Stimulated activated naive CD8-positive, alpha-beta T cell treated with anti-CD3 and anti-CD28 coated beads, Interleukin-15, Interleukin-2, amounts not matched to agents 100 ng/mL and 50 ng/mL, for 24 hours (primary cell): ENCODE data around the gene ACOT8.
"Not testable (repeated sequence)": the region's sequence is repeated elsewhere in the genome, so short reads cannot be mapped to it uniquely, and the experiment has no call there.

Source experiments
- H3K27ac Mint-ChIP-seq: one replicate; pipeline ENCODE4 v1.8.0; 2021; ENCODE audit warnings: mild to moderate bottlenecking, mixed read lengths
- H3K27me3 Mint-ChIP-seq: one replicate; pipeline ENCODE4 v1.8.0; 2021; ENCODE audit warnings: mixed read lengths
- H3K36me3 Mint-ChIP-seq: one replicate; pipeline ENCODE4 v1.8.0; 2021; ENCODE audit warnings: low read depth, mixed read lengths
- H3K4me1 Mint-ChIP-seq: one replicate; pipeline ENCODE4 v1.8.0; 2021; ENCODE audit warnings: low read depth, mixed read lengths
- H3K4me3 Mint-ChIP-seq: one replicate; pipeline ENCODE4 v1.8.0; 2021; ENCODE audit warnings: mild to moderate bottlenecking, mixed read lengths
- H3K9me3 Mint-ChIP-seq: one replicate; pipeline ENCODE4 v1.8.0; 2021; ENCODE audit warnings: mixed read lengths

Gene ACOT8

GRCh38 chr20:45857114-45857881 is at the start of gene ACOT8, which contains the start of gene ZSWIM3:
Gene ACOT8, minus strand, starts transcription at chr20:45857392. Its CDS starts 77 bp downstream, at chr20:45857315.
Gene ZSWIM3, plus strand, starts transcription at chr20:45857614. Its CDS starts 212 bp downstream, at chr20:45857826.
- Mint-ChIP-seq H3K4me1 (peaks cover 39% of the 10 kb centered on the region), H3K4me3 (peak within 1 kb of the TSS; percentile 91), H3K9me3 (no peaks in the 10 kb centered on the region), H3K36me3 (peaks cover 10% of the 10 kb centered on the region), H3K27ac (peak within 1 kb of the TSS; percentile 95), H3K27me3 (no peaks in the 10 kb centered on the region)

- H3K4me1 Mint-ChIP-seq: peaks cover 10% of the 10 kb centered on the region
- no peak overlapping the region for H3K4me3 Mint-ChIP-seq
- no peaks in the 10 kb centered on the region for H3K27me3 Mint-ChIP-seq
- H3K9me3 Mint-ChIP-seq: no peaks in the 10 kb centered on the region
- no peak overlapping the region for H3K27ac Mint-ChIP-seq
- no peaks in the 10 kb centered on the region for H3K36me3 Mint-ChIP-seq
Measured at GRCh38 chr20:45905505-45906079, 48.4 kb upstream of the ACOT8 start.

GRCh38 chr20:45904583-45905504 is 47.7 kb upstream of the ACOT8 start:
- no peaks in the 10 kb centered on the region for H3K9me3 Mint-ChIP-seq
- H3K36me3 Mint-ChIP-seq: no peaks in the 10 kb centered on the region
- no peak overlapping the region for H3K27ac Mint-ChIP-seq
- H3K27me3 Mint-ChIP-seq: no peaks in the 10 kb centered on the region
- no peak overlapping the region for H3K4me3 Mint-ChIP-seq
- peaks cover 2% of the 10 kb centered on the region for H3K4me1 Mint-ChIP-seq

DNA sequence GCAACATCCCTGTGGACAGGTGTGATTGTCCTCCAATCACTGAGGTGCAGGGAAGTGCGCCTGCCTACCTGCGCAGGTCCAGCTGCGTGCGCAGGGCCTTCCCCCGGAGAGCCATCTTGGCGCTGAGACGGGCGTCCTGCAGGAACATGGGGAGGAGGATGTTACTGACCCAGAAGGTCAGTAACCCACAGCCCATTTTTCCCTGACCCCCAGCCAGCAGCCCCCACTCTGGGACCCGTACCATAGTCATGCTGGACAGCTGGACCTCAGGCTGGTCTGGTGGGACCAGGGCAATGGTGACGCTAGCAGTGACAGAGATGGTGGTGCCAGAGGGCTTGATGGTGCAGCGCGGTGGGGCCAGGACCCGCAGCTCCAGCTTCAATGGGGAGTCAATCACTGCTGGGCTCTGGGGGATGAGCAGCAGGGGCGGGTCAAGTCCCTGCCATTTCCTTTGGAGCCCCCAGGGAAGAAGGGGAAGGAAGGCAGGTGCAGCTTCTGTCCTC is 45.1 kb upstream of the ACOT8 start:
- no peak overlapping the region for H3K27ac Mint-ChIP-seq
- no peaks in the 10 kb centered on the region for H3K27me3 Mint-ChIP-seq
- H3K9me3 Mint-ChIP-seq: no peaks in the 10 kb centered on the region
- H3K4me1 Mint-ChIP-seq: no peaks in the 10 kb centered on the region
- no peak overlapping the region for H3K4me3 Mint-ChIP-seq
- peaks cover 9% of the 10 kb centered on the region for H3K36me3 Mint-ChIP-seq

DNA sequence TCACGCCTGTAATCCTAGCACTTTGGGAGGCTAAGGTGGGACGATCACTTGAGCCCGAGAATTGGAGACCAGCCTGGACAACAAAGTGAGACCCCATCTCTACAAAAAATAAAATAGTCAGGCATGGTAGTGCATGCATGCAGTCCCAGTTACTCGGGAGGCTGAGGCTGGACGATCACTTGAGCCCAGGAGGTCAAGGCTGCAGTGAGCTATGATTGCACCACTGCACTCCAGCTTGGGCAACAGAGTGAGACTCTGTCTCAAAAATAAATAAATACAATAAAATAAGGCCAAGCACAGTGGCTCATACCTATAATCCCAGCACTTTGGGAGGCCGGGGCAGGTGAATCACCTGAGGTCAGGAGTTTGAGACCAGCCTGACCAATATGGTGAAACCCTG is 44.1 kb upstream of the ACOT8 start:
- peaks cover 14% of the 10 kb centered on the region for H3K36me3 Mint-ChIP-seq
- not testable (repeated sequence) for H3K27ac Mint-ChIP-seq, H3K4me3 Mint-ChIP-seq, H3K4me1 Mint-ChIP-seq, H3K27me3 Mint-ChIP-seq, H3K9me3 Mint-ChIP-seq

GRCh38 chr20:45899046-45899835 is 42.0 kb upstream of the ACOT8 start:
- H3K36me3 Mint-ChIP-seq: peaks cover 15% of the 10 kb centered on the region
- no peaks in the 10 kb centered on the region for H3K27me3 Mint-ChIP-seq
- H3K4me3 Mint-ChIP-seq: no peak overlapping the region
- H3K27ac Mint-ChIP-seq: no peak overlapping the region
- no peaks in the 10 kb centered on the region for H3K9me3 Mint-ChIP-seq
- H3K4me1 Mint-ChIP-seq: peaks cover 4% of the 10 kb centered on the region

GRCh38 chr20:45898285-45898684 is 41.1 kb upstream of the ACOT8 start:
- Mint-ChIP-seq H3K27ac (no peak overlapping the region), H3K4me3 (no peak overlapping the region), H3K9me3 (no peaks in the 10 kb centered on the region), H3K27me3 (no peaks in the 10 kb centered on the region), H3K36me3 (peaks cover 22% of the 10 kb centered on the region), H3K4me1 (peaks cover 11% of the 10 kb centered on the region)

DNA sequence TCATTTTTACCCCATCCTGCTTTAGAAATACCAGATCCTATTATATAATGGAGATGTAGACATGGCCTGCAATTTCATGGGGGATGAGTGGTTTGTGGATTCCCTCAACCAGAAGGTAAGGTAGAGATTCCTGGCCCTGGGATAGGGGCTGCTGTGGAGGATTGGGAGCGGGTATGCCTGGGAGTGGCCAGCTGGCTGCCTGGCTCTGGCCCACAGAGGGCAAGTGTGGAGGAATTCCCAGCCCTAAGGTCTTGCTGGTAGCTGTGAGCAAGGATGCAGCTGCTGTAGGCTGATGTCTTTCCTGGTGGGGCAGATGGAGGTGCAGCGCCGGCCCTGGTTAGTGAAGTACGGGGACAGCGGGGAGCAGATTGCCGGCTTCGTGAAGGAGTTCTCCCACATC is 40.5 kb upstream of the ACOT8 start:
- Mint-ChIP-seq H3K27ac (no peak overlapping the region), H3K9me3 (no peaks in the 10 kb centered on the region), H3K36me3 (peaks cover 22% of the 10 kb centered on the region), H3K4me1 (peaks cover 17% of the 10 kb centered on the region), H3K4me3 (no peak overlapping the region), H3K27me3 (no peaks in the 10 kb centered on the region)

- Mint-ChIP-seq H3K36me3 (peaks cover 22% of the 10 kb centered on the region), H3K4me3 (no peak overlapping the region), H3K27ac (no peak overlapping the region)
Measured at GRCh38 chr20:45897289-45897688, 40.1 kb upstream of the ACOT8 start.

DNA sequence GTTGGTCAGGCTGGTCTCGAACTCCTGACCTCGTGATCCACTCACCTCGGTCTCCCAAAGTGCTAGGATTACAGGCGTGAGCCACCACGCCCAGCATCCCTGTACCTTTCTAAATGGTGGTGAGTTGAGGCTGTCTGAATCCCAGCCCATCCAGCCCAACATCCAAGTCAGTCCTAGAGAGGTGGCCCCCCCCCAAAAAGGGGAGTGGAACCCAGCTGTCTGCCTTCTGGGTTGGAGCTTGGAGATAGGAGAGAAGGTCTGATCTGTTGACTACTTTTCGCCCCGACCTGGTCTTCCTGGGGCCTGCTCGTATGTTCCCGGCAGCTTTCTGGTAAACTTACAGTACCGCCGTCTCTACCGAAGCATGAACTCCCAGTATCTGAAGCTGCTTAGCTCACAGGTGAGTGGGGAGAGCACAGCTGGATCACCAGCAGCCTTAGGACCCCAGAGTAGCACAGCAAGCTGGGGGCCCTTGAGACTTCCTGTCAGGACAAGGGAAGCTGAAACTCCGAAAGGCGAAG is 39.5 kb upstream of the ACOT8 start:
- H3K4me1 Mint-ChIP-seq: peaks cover 26% of the 10 kb centered on the region
- H3K9me3 Mint-ChIP-seq: no peaks in the 10 kb centered on the region
- H3K4me3 Mint-ChIP-seq: no peak overlapping the region
- H3K36me3 Mint-ChIP-seq: peaks cover 22% of the 10 kb centered on the region
- no peaks in the 10 kb centered on the region for H3K27me3 Mint-ChIP-seq
- no peak overlapping the region for H3K27ac Mint-ChIP-seq

More at GRCh38 chr20:45897289-45897688, 40.1 kb upstream of the ACOT8 start:
- Mint-ChIP-seq H3K4me1 (peaks cover 21% of the 10 kb centered on the region), H3K27me3 (no peaks in the 10 kb centered on the region), H3K9me3 (no peaks in the 10 kb centered on the region)

- Mint-ChIP-seq H3K27ac (no peak overlapping the region), H3K4me1 (peaks cover 32% of the 10 kb centered on the region), H3K9me3 (no peaks in the 10 kb centered on the region), H3K36me3 (peaks cover 22% of the 10 kb centered on the region), H3K4me3 (no peak overlapping the region), H3K27me3 (no peaks in the 10 kb centered on the region)
Measured at GRCh38 chr20:45894797-45895196, 37.6 kb upstream of the ACOT8 start.

DNA sequence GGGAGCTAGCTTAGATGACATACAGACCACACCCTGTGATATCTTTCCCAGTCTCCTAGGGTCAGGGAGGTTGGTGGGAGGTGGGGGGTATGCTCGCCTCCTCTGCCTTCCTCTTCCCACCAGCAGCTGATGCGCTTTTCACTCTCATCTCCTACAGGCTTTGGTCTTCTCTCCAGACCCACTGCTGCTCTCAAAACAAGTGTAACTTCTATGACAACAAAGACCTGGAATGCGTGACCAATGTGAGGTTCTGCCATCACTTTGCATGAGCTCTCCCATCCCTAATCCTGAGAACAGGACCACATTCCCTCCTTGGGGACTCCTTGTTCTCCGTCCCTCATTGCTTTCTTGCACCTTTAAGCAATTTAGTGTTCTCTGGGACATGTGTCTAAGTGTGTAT is 36.6 kb upstream of the ACOT8 start:
- peak overlapping the region; percentile 28 for H3K4me3 Mint-ChIP-seq
- peaks cover 18% of the 10 kb centered on the region for H3K36me3 Mint-ChIP-seq
- H3K27me3 Mint-ChIP-seq: no peaks in the 10 kb centered on the region
- H3K4me1 Mint-ChIP-seq: peaks cover 36% of the 10 kb centered on the region
- H3K9me3 Mint-ChIP-seq: no peaks in the 10 kb centered on the region
- peak overlapping the region; percentile 5 for H3K27ac Mint-ChIP-seq

- H3K36me3 Mint-ChIP-seq: peaks cover 14% of the 10 kb centered on the region
- H3K4me3 Mint-ChIP-seq: peak overlapping the region; percentile 89
- H3K9me3 Mint-ChIP-seq: no peaks in the 10 kb centered on the region
- H3K27ac Mint-ChIP-seq: peak overlapping the region; percentile 79
- H3K27me3 Mint-ChIP-seq: no peaks in the 10 kb centered on the region
- H3K4me1 Mint-ChIP-seq: peaks cover 36% of the 10 kb centered on the region
Measured at GRCh38 chr20:45892828-45893500, 35.8 kb upstream of the ACOT8 start.
